Activated naive CD8-positive, alpha-beta T cell treated with anti-CD3 and anti-CD28 coated beads, Interleukin-2, amount 50 U/mL, for 16 hours (primary cell): ENCODE results near the gene SEPTIN1.
A peak's percentile ranks its signal among the peaks of the same experiment; 100 is the strongest.
"Not testable (repeated sequence)": the region's sequence is repeated elsewhere in the genome, so short reads cannot be mapped to it uniquely, and the experiment has no call there.

Experiments used
- DNase-seq: peaks from one replicate; pipeline ENCODE4 v3.0.0-alpha.2; 2020; ENCODE audit warnings: low read depth, low spot score

The SEPTIN1 gene

DNA sequence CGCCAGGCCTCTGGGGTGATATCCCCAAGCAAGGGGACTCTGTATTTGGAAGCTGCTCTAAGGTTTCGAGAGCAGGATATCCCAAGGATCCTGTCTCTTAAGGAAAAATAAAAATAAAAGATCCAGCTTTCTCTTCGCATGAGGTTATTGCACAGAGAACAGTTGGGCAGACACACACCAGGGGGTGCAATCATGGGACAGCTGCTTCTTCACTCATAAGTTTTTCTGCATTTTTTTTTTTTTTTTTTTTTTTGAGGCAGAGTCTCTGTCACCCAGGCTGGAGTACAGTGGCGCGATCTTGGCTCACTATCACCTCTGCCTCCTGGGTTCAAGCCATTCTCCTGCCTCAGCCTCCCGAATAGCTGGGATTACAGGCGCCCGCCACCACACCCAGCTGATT lies 40.4 kb downstream of the SEPTIN1 start:
- not testable (repeated sequence) for DNase-seq

- no peak for DNase-seq
These were observed 41.7 kb downstream of the SEPTIN1 start for GRCh38 chr16:30340621-30341020.

GRCh38 chr16:30338715-30339114 lies 43.6 kb downstream of the SEPTIN1 start:
- not testable (repeated sequence) for DNase-seq

DNA sequence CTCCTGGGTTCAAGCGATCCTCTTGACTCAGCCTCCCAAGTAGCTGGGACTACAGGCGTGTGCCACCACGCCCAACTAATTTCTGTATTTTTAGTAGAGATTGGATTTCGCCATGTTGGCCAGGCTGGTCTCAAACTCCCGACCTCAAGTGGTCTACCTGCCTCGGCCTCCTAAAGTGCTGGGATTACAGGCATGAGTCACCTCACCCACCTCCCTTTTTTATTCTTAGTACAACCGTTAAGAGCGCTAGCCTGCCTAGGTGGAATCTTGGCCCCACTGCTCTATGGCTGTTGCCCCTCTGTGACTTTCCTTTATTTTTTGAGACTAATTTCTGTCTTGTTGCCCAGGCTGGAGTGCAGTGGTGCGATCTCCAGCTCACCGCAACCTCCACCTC lies 44.4 kb downstream of the SEPTIN1 start:
- DNase-seq = not testable (repeated sequence)

GRCh38 chr16:30335598-30336474 lies 46.5 kb downstream of the SEPTIN1 start:
- DNase-seq = no peak

DNA sequence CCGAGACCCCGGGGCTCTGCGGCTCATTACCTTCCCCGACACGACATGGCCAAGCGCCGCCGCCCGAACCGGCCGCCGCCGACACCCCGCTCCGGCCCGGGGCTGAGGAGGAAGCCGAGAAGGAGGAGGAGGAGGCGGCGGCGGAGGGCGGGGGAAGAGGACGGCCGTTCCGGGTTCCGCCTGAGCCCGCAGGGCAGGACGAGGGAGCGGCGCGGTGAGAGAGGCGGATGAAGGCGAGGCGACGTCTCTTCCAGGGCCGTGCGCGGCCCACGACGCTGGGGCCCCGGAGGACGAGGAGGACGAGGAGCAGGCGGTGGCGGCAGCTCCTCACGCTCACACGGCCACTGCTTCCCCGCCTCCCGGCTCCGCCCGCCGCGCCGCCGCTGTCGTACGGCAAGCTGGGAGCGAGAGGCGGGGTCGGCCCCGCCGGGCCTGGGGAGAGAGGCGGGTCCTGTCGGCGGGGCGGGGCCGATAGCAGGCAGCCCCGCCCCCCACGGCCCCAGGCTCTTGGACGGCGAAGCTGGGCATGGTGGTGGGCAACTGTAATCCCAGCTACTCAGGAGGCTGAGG lies 47.2 kb downstream of the SEPTIN1 start:
- DNase-seq = peak; percentile 51

DNA sequence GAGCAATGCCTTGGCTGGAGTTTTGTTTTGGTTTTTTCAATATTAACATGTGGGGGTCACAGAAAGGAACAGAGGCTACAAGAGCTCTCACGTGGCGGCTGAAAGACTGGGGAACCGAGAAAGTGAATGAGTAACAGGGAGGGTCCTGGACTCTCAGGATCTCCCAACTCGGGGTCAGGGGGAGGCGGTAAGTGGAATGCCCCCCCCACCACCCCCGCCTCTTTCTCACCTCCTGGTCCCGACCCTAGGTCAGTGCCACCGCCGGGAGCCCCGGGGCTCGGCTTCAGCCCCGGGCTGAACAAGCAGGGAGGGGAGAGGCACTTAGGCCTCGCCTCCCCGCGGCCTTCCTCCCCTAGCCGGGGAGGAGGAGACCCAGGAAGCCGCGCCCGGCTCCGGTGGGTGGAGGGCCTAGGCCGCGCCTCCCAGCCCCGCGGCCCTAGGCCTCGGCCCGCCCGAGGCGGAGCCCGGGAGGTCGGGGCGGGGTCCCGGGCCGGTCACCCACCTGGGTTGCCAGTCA lies 47.8 kb downstream of the SEPTIN1 start:
- DNase-seq = peak; percentile 66
